ENCODE measurements around the gene CLSTN2.

GRCh38 chr3:140540262-140540661 is 605.3 kb downstream of the CLSTN2 start:
- TF ChIP-seq CTCF (IDR thresholded peaks at IDR 0.05; ENCODE audit: low read depth, low read length, missing input control) (no peak), FOXA1 (IDR thresholded peaks at IDR 0.05) (no peak), JUND (IDR thresholded peaks at IDR 0.05) (no peak), GABPA (IDR thresholded peaks at IDR 0.05 in 1 of 2, conservative IDR thresholded peaks at IDR 0.05 in 1 of 2) (no peak), ZBTB33 (IDR thresholded peaks at IDR 0.05) (no peak), REST (IDR thresholded peaks at IDR 0.05) (no peak), YY1 (IDR thresholded peaks at IDR 0.05) (no peak), RXRA (IDR thresholded peaks at IDR 0.05) (no peak), EGR1 (IDR thresholded peaks at IDR 0.05; ENCODE audit: low read depth in 2 of 2) (no peak), MAX (IDR thresholded peaks at IDR 0.05) (no peak), HNF4A (conservative IDR thresholded peaks at IDR 0.05) (no peak)
